Keratinocyte (primary cell): Measurements from ENCODE around the gene WNT6. TPM values are rescaled to one million over a fixed set of nuclear protein-coding genes. Genes with fewer than 3 reads are reported as not detected.

ENCODE experiments used
- DNase-seq: peaks from one replicate; pipeline ENCODE4 v3.0.0-alpha.2; 2011; ENCODE audit warnings: low read depth, missing footprints, low spot score
- FAIRE-seq: peaks from 2 replicates; lab custom pipeline; 2011; peaks lifted over from hg19 to GRCh38; lab: Jason Lieb, UNC
- H2AFZ ChIP-seq: 2 replicates; pipeline ENCODE4 v1.6.0; 2012; ENCODE audit warnings: low read length, control low read depth, inconsistent platforms; ENCODE audit not compliant: control insufficient read depth
- H3K27ac ChIP-seq: 2 replicates; pipeline ENCODE4 v1.5.1; 2011; ENCODE audit warnings: low read length; ENCODE audit not compliant: control insufficient read depth, insufficient read depth
- H3K27me3 ChIP-seq: 3 replicates; pipeline ENCODE4 v1.6.0; 2011; ENCODE audit warnings: low read length; ENCODE audit not compliant: control insufficient read depth, insufficient read depth; ENCODE audit errors: extremely low read depth
- H3K36me3 ChIP-seq, 2 experiments: 2 replicates in 1 of 2; 3 replicates in 1 of 2; pipeline ENCODE4 v1.5.1; 2011; ENCODE audit warnings: low read length in 2 of 2, mild to moderate bottlenecking in 1 of 2; ENCODE audit not compliant: control insufficient read depth in 2 of 2, insufficient read depth in 2 of 2; ENCODE audit errors: extremely low read depth in 1 of 2
- H3K4me1 ChIP-seq: 3 replicates; pipeline ENCODE4 v1.5.1; 2011; ENCODE audit warnings: low read length; ENCODE audit not compliant: control insufficient read depth, insufficient read depth; ENCODE audit errors: extremely low read depth
- H3K4me2 ChIP-seq: 3 replicates; pipeline ENCODE4 v1.6.0; 2011; ENCODE audit warnings: low read depth, low read length; ENCODE audit not compliant: control insufficient read depth, insufficient read depth; ENCODE audit errors: extremely low read depth
- H3K4me3 ChIP-seq, 3 experiments: fragments of 200-600 bp in 1 of 3; sonication (generic) in 1 of 3; 2 replicates in 2 of 3; 3 replicates in 1 of 3; pipeline ENCODE4 v1.5.1; 2011 to 2016; ENCODE audit warnings: low read length in 3 of 3, mild to moderate bottlenecking in 3 of 3, control low read depth in 2 of 3, inconsistent platforms in 1 of 3, low read depth in 1 of 3, mixed read lengths in 1 of 3, mixed run types in 1 of 3, moderate library complexity in 1 of 3; ENCODE audit not compliant: control insufficient read depth in 2 of 3, insufficient read depth in 2 of 3; ENCODE audit errors: extremely low read depth in 1 of 3
- H3K79me2 ChIP-seq: 2 replicates; pipeline ENCODE4 v1.6.0; 2012; ENCODE audit warnings: low read length; ENCODE audit not compliant: control insufficient read depth, insufficient read depth
- H3K9ac ChIP-seq: 3 replicates; pipeline ENCODE4 v1.6.0; 2011; ENCODE audit warnings: low read length; ENCODE audit not compliant: control insufficient read depth, insufficient read depth; ENCODE audit errors: extremely low read depth
- H3K9me1 ChIP-seq: 3 replicates; pipeline ENCODE4 v1.6.0; 2011; ENCODE audit warnings: low read length; ENCODE audit not compliant: control insufficient read depth, insufficient read depth; ENCODE audit errors: extremely low read depth
- H3K9me3 ChIP-seq: 2 replicates; pipeline ENCODE4 v1.5.1; 2012; ENCODE audit warnings: low read depth, low read length; ENCODE audit not compliant: control insufficient read depth
- H4K20me1 ChIP-seq: 3 replicates; pipeline ENCODE4 v1.6.0; 2011; ENCODE audit warnings: low read length; ENCODE audit not compliant: control insufficient read depth, insufficient read depth; ENCODE audit errors: extremely low read depth
- EZH2 ChIP-seq: IDR thresholded peaks from one replicate; pipeline ENCODE4 v1.6.1; 2012; ENCODE audit warnings: inconsistent platforms, mild to moderate bottlenecking, low read length, moderate library complexity
- dilution Hi-C: fragments of 300-500 bp; cut with MboI; formaldehyde crosslinking; loops from one replicate; pipeline ENCODE4 v1.7.0; 2020; ENCODE audit warnings: low sequenced_read_pairs; ENCODE audit not compliant: extremely low pct_ligation_motif_present
- polyA plus RNA-seq, 5 experiments: library from polyadenylated mRNA; depleted of rRNA in 3 of 5; stranded (reverse) in 3 of 5; stranded (forward) in 1 of 5; unstranded in 1 of 5; fragments of >200 nt; gene quantifications; 1 replicate in 1 of 5; 2 replicates in 3 of 5; 3 replicates in 1 of 5; pipeline versions ENCODE4 v1.2.1 to v1.2.3, GENCODE V29; 2011 to 2012; ENCODE audit warnings: missing spikeins in 2 of 5, low read depth in 1 of 5, low replicate concordance in 1 of 5
- TF ChIP-seq, protein P1 (sequence below), 3 experiments: IDR thresholded peaks in 1 of 3; conservative IDR thresholded peaks in 1 of 3; optimal IDR thresholded peaks in 1 of 3; 2 replicates in 2 of 3; 3 replicates in 1 of 3; pipeline versions ENCODE3 to v1.5.1; 2011; ENCODE audit warnings: low read length in 3 of 3, mild to moderate bottlenecking in 3 of 3, moderate library complexity in 2 of 3, control low read depth in 1 of 3, inconsistent platforms in 1 of 3; ENCODE audit not compliant: insufficient read depth in 2 of 3; ENCODE audit errors: extremely low read depth in 1 of 3

Gene WNT6
- polyA plus RNA-seq, 1 donor (not counting 4 experiments of a cell fraction or from before 2014, with no cell fraction given) = not detected

DNA sequence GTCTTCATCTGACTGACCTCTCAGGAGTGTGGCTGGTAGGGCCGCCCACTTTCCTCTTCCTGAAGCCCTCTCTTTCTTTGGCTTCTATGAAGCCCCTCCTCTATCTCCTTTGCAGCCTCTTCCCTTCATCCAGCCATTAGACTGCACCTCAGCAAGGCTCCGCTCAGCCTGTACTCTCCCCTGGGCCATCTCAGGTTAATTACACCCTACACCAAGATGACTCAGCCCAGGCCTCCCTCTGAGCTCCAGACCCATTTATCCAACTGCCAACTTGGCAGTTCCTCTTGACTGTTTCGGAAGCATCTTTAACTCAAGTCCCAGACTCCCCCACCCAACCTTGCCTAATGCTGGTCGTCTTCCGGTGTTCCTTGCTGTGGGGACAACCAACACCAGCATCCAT lies 5.8 kb upstream of the WNT6 start:
- Histone ChIP-seq H2AFZ (no peak overlapping the region), H3K4me1 (peaks cover 9% of the 10 kb centered on the region), H3K9me3 (no peaks in the 10 kb centered on the region), H4K20me1 (no peaks in the 10 kb centered on the region), H3K4me3 (no peak overlapping the region), H3K9ac (no peak overlapping the region), H3K27me3 (peaks cover 26% of the 10 kb centered on the region), H3K27ac (no peak overlapping the region), H3K9me1 (no peaks in the 10 kb centered on the region), H3K4me2 (no peak overlapping the region), H3K36me3 (no peaks in the 10 kb centered on the region), H3K79me2 (no peaks in the 10 kb centered on the region)
- TF ChIP-seq, protein P1, sequence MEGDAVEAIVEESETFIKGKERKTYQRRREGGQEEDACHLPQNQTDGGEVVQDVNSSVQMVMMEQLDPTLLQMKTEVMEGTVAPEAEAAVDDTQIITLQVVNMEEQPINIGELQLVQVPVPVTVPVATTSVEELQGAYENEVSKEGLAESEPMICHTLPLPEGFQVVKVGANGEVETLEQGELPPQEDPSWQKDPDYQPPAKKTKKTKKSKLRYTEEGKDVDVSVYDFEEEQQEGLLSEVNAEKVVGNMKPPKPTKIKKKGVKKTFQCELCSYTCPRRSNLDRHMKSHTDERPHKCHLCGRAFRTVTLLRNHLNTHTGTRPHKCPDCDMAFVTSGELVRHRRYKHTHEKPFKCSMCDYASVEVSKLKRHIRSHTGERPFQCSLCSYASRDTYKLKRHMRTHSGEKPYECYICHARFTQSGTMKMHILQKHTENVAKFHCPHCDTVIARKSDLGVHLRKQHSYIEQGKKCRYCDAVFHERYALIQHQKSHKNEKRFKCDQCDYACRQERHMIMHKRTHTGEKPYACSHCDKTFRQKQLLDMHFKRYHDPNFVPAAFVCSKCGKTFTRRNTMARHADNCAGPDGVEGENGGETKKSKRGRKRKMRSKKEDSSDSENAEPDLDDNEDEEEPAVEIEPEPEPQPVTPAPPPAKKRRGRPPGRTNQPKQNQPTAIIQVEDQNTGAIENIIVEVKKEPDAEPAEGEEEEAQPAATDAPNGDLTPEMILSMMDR (optimal IDR thresholded peaks at IDR 0.05 in 1 of 3, IDR thresholded peaks at IDR 0.05 in 1 of 3, conservative IDR thresholded peaks at IDR 0.05 in 1 of 3; ENCODE audit: extremely low read depth in 1 of 3, insufficient read depth in 2 of 3, low read length in 3 of 3) = no peak
- TF ChIP-seq EZH2 = no peak
- FAIRE-seq (peak; percentile 20), DNase-seq (no peak)
- dilution Hi-C loops = no loop called here

DNA sequence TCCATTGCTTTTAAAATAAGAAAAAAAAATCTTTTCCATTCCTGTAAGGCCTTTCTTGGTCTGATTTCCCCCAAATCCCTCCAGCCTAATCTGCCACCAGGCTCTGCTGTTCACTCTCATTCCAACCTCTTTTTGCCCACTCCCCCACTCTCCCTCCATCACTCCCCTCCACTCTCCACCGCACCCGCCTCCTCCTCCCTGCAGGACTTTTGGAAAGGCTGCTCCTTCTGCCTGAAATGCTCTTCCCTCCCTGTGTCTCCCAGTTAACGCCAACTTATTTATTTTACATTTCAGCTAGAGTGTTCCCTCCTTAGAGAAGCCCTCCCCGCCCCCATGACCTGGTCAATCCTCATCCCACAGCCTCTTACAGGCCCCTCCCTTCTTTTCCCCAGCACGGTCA lies 4.7 kb upstream of the WNT6 start:
- Histone ChIP-seq H3K9ac (no peak overlapping the region), H3K9me1 (no peaks in the 10 kb centered on the region), H3K9me3 (no peaks in the 10 kb centered on the region), H3K27me3 (peaks cover 35% of the 10 kb centered on the region), H4K20me1 (no peaks in the 10 kb centered on the region), H3K4me3 (no peak overlapping the region), H3K4me2 (no peak overlapping the region), H3K4me1 (peaks cover 6% of the 10 kb centered on the region), H3K79me2 (no peaks in the 10 kb centered on the region), H3K36me3 (no peaks in the 10 kb centered on the region), H3K27ac (no peak overlapping the region), H2AFZ (no peak overlapping the region)
- DNase-seq = no peak
- FAIRE-seq = no peak
- TF ChIP-seq, protein P1 (optimal IDR thresholded peaks at IDR 0.05 in 1 of 3, IDR thresholded peaks at IDR 0.05 in 1 of 3, conservative IDR thresholded peaks at IDR 0.05 in 1 of 3; ENCODE audit: extremely low read depth in 1 of 3, insufficient read depth in 2 of 3, low read length in 3 of 3) = no peak
- TF ChIP-seq EZH2 = no peak
- dilution Hi-C loops = no loop called here
